MCF 10A (cell line): Measurements from ENCODE around the gene TEAD3. TPM values are rescaled to one million over a fixed set of nuclear protein-coding genes. Genes with fewer than 3 reads are reported as not detected.

Experiments used
- BruUV-seq: library from RNA; stranded (reverse); fragments of 400-500 nt; replicated peaks from 2 replicates; lab custom pipeline; 2021; lab: Mats Ljungman, UMichigan
- CTCF ChIA-PET: fragments of 300-600 bp; sonication (Branson Sonifier 250); formaldehyde crosslinking; extraction: SDS; loops from one replicate; lab custom pipeline; 2021; ENCODE audit warnings: antibody characterized with exemption, inconsistent platforms; lab: Yijun Ruan, JAX
- POLR2A ChIA-PET: fragments of 300-600, 350-650 bp; sonication (Branson Sonifier 250); formaldehyde crosslinking; extraction: SDS; loops from one replicate; lab custom pipeline; 2020; ENCODE audit warnings: antibody characterized with exemption, inconsistent platforms; lab: Yijun Ruan, JAX
- DNase-seq: peaks from one replicate; pipeline ENCODE4 v3.0.0-alpha.2; 2018; ENCODE audit not compliant: unreplicated experiment
- H3K27ac Mint-ChIP-seq: one replicate; pipeline ENCODE4 v1.8.0; 2022; ENCODE audit warnings: mild to moderate bottlenecking, low read depth, mixed read lengths; ENCODE audit not compliant: unreplicated experiment
- H3K27me3 Mint-ChIP-seq: one replicate; pipeline ENCODE4 v1.8.0; 2022; ENCODE audit warnings: mixed read lengths; ENCODE audit not compliant: insufficient read depth, unreplicated experiment
- H3K36me3 Mint-ChIP-seq: one replicate; pipeline ENCODE4 v1.8.0; 2022; ENCODE audit warnings: mild to moderate bottlenecking, moderate library complexity, mixed read lengths; ENCODE audit not compliant: insufficient read depth, unreplicated experiment
- H3K4me1 Mint-ChIP-seq: one replicate; pipeline ENCODE4 v1.8.0; 2022; ENCODE audit warnings: mixed read lengths; ENCODE audit not compliant: insufficient read depth, unreplicated experiment
- H3K4me3 Mint-ChIP-seq: one replicate; pipeline ENCODE4 v1.8.0; 2022; ENCODE audit warnings: mild to moderate bottlenecking, moderate library complexity, mixed read lengths; ENCODE audit not compliant: unreplicated experiment
- H3K9me3 Mint-ChIP-seq: one replicate; pipeline ENCODE4 v1.8.0; 2022; ENCODE audit warnings: mixed read lengths; ENCODE audit not compliant: unreplicated experiment
- intact Hi-C: fragments of 100-400 bp; cut with micrococcal nuclease; formaldehyde crosslinking; loops from 2 replicates; pipeline ENCODE4 v1.14.1; 2022
- total RNA-seq: library from RNA; stranded (reverse); gene quantifications from 2 replicates; pipeline ENCODE4 v1.2.3, GENCODE V29; 2022
- TF ChIP-seq, protein P1 (sequence below): fragments of 200-600 bp; IDR thresholded peaks from one replicate; pipeline ENCODE4 v1.8.0; 2022; ENCODE audit warnings: antibody characterized with exemption, mild to moderate bottlenecking; ENCODE audit not compliant: unreplicated experiment

Gene TEAD3
- total RNA-seq, 1 experiment from 2014 or later = 11.1 TPM

DNA sequence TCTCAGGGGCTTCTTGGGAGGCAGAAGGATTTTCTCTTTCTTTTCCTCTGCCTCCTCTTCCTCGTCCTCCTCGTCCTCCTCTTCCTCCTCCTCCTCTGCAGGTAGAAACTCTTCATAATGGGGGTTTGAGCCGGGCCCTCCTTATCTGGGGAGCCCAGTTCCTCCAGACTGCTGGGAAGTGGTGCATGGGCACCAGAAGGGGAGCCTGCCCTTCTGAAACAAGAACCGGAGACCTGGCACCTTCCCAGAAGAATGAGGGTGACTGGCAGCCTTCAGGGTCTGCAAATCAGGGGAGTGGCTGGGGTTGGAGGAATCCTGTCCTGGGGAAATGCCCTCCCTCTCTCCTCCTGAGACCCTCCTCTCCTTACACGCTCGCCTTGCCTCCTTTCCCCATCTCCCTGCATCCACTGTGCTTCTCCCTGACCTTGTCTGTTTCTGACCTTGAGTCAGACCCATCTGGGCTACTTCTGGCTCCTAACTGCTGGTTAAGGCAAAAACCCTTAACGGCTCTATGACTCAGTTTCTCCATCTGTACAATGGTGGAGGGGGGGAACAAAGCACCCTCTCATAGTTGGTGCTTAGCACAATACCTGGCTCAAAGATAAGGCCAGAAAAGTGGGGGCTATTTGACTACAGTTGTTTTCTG, 14.2 kb upstream of the TEAD3 start:
- Mint-ChIP-seq H3K9me3 (no peaks in the 10 kb centered on the region), H3K36me3 (no peaks in the 10 kb centered on the region), H3K4me3 (no peak overlapping the region), H3K4me1 (no peaks in the 10 kb centered on the region), H3K27me3 (peaks cover 14% of the 10 kb centered on the region), H3K27ac (no peak overlapping the region)
- ChIA-PET CTCF (interaction anchor here (0.6 kb wide), 1 partner anchor 225 kb away, joined by 3 read pairs; no protein-coding TSS in a partner anchor), POLR2A (interaction anchor here (0.7 kb wide), 1 partner anchor 33 kb away, joined by 3 read pairs; no protein-coding TSS in a partner anchor)
- TF ChIP-seq, protein P1, sequence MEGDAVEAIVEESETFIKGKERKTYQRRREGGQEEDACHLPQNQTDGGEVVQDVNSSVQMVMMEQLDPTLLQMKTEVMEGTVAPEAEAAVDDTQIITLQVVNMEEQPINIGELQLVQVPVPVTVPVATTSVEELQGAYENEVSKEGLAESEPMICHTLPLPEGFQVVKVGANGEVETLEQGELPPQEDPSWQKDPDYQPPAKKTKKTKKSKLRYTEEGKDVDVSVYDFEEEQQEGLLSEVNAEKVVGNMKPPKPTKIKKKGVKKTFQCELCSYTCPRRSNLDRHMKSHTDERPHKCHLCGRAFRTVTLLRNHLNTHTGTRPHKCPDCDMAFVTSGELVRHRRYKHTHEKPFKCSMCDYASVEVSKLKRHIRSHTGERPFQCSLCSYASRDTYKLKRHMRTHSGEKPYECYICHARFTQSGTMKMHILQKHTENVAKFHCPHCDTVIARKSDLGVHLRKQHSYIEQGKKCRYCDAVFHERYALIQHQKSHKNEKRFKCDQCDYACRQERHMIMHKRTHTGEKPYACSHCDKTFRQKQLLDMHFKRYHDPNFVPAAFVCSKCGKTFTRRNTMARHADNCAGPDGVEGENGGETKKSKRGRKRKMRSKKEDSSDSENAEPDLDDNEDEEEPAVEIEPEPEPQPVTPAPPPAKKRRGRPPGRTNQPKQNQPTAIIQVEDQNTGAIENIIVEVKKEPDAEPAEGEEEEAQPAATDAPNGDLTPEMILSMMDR = no peak
- intact Hi-C loops = no loop called here
- no TSS peak for BruUV-seq
- no peak for DNase-seq

- no peak for DNase-seq
- H3K27ac Mint-ChIP-seq = no peak overlapping the region
- intact Hi-C loops = no loop called here
- CTCF ChIA-PET = no interaction called here
- BruUV-seq = no TSS peak
- no peaks in the 10 kb centered on the region for H3K36me3 Mint-ChIP-seq
- H3K9me3 Mint-ChIP-seq = no peaks in the 10 kb centered on the region
- H3K4me3 Mint-ChIP-seq = no peak overlapping the region
- POLR2A ChIA-PET = interaction anchor here (0.7 kb wide), 1 partner anchor 117 kb away, joined by 3 read pairs; no protein-coding TSS in a partner anchor
- TF ChIP-seq, protein P1 = no peak
- H3K27me3 Mint-ChIP-seq = peaks cover 14% of the 10 kb centered on the region
- no peaks in the 10 kb centered on the region for H3K4me1 Mint-ChIP-seq
Observed at GRCh38 chr6:35508542-35508941, 11.7 kb upstream of the TEAD3 start.

DNA sequence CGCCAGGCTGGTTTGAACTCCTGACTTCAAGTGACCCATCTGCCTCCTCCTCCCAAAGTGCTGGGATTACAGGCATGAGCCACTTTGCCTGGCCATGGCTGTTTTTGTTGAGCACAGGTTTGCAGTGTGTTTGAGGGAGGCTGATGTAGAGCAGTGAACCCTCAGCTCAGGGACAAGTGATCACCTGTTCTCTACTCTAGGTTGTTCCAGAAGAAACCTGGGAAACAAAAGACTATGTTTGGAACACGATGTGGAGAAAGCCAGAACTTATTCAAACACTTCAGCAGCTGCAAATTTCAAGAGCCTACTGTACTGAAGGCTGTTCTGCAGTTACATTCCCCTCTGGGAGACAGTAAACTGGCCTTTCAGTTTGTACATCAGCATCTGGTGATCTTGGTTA, 11.1 kb upstream of the TEAD3 start:
- no peak for DNase-seq
- peaks cover 14% of the 10 kb centered on the region for H3K27me3 Mint-ChIP-seq
- H3K27ac Mint-ChIP-seq = no peak overlapping the region
- no TSS peak for BruUV-seq
- TF ChIP-seq, protein P1 = no peak
- intact Hi-C loops = no loop called here
- ChIA-PET POLR2A (interaction anchor here (0.7 to 0.9 kb wide), 2 partner anchors 44 to 118 kb away, joined by 3 read pairs; no protein-coding TSS in a partner anchor), CTCF (interaction anchor here (1.1 to 1.4 kb wide), 2 partner anchors 12 to 229 kb away, joined by 3 to 6 read pairs; no protein-coding TSS in a partner anchor)
- H3K9me3 Mint-ChIP-seq = no peaks in the 10 kb centered on the region
- H3K36me3 Mint-ChIP-seq = no peaks in the 10 kb centered on the region
- no peaks in the 10 kb centered on the region for H3K4me1 Mint-ChIP-seq
- H3K4me3 Mint-ChIP-seq = no peak overlapping the region

DNA sequence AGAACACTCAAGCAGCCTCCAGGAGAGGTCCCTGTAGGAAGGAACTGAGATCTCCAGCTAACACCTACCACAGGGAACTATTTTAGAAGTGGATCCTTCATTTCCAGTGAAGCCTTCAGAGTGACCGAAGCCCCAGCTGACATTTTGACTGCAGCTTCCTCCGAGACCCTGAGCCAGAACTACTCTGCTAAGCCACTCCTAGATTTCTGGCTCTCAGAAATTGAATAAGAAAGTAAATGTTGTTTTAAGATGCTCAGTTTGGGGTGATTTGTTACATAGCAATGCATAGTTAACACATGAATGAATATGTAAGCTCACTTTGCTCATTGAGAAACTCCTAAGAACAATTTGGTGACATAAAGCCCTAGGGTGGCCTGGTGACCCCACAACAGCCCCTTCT, 10.3 kb upstream of the TEAD3 start:
- H3K27me3 Mint-ChIP-seq = peaks cover 14% of the 10 kb centered on the region
- intact Hi-C loops = no loop called here
- DNase-seq = no peak
- H3K27ac Mint-ChIP-seq = no peak overlapping the region
- no peaks in the 10 kb centered on the region for H3K36me3 Mint-ChIP-seq
- H3K4me1 Mint-ChIP-seq = no peaks in the 10 kb centered on the region
- TF ChIP-seq, protein P1 = no peak
- no peaks in the 10 kb centered on the region for H3K9me3 Mint-ChIP-seq
- no peak overlapping the region for H3K4me3 Mint-ChIP-seq
- POLR2A ChIA-PET = interaction anchor here (0.6 to 0.9 kb wide), 2 partner anchors 30 to 45 kb away, joined by 3 read pairs; no protein-coding TSS in a partner anchor
- CTCF ChIA-PET = interaction anchor here (1.0 to 1.4 kb wide), 3 partner anchors 13 to 230 kb away, joined by 3 to 6 read pairs (median 3); no protein-coding TSS in a partner anchor
- BruUV-seq = no TSS peak
